ENCODE data around the gene PTPRJ. TPM values are rescaled to one million over a fixed set of nuclear protein-coding genes. Genes with fewer than 3 reads are reported as not detected.

PTPRJ gene
- total and polyA plus RNA-seq, 5 donors from 2014 or later: 13.8 to 81.8 (median 19.0) TPM

DNA sequence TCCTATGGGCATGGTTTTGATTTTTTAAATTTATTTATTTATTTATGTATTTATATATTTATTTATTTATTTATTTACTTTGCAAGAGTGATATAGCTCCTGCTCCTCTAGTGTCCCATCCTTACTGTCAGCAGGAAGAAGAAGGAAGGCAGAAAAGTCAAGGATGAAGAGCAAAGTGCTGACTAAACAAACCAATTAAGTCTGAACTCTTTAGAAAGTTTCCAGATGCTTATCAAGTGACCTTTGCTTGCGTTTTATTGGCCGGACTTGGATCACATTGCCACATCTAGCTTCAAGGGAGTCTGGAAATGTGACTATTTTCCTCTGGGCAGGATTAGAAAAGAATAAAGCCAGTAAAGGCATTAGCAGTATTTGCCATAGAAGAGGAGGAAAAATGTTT lies 227.5 kb downstream of the PTPRJ start:
- peaks cover 38% of the 10 kb centered on the region for H3K27me3 Mint-ChIP-seq
- no peak overlapping the region for H3K27ac Mint-ChIP-seq
- Histone ChIP-seq H3K27me3 (ENCODE audit: control insufficient read depth, insufficient read depth, low read length) (peaks cover 8% of the 10 kb centered on the region), H3K4me1 (ENCODE audit: control insufficient read depth, insufficient read depth, low read length, poor library complexity, severe bottlenecking) (no peaks in the 10 kb centered on the region), H3K9me3 (ENCODE audit: control insufficient read depth in 2 of 2, low read length in 2 of 2) (no peaks in the 10 kb centered on the region), H3K27ac (ENCODE audit: insufficient read depth, low read length, poor library complexity, severe bottlenecking) (no peak overlapping the region), H3K36me3 (ENCODE audit: control insufficient read depth, insufficient read depth, low read length) (no peaks in the 10 kb centered on the region), H3K4me3 (ENCODE audit: low read depth, low read length) (no peak overlapping the region)
- DNase-seq (no peak), ATAC-seq (ENCODE audit: low read depth in 2 of 2) (no peak)
- no peak overlapping the region for H3K4me3 Mint-ChIP-seq
- H3K36me3 Mint-ChIP-seq: no peaks in the 10 kb centered on the region
- H3K4me1 Mint-ChIP-seq: no peaks in the 10 kb centered on the region
- H3K9me3 Mint-ChIP-seq: peaks cover 0 to 11% (median 0%) of the 10 kb centered on the region in 7 donors

DNA sequence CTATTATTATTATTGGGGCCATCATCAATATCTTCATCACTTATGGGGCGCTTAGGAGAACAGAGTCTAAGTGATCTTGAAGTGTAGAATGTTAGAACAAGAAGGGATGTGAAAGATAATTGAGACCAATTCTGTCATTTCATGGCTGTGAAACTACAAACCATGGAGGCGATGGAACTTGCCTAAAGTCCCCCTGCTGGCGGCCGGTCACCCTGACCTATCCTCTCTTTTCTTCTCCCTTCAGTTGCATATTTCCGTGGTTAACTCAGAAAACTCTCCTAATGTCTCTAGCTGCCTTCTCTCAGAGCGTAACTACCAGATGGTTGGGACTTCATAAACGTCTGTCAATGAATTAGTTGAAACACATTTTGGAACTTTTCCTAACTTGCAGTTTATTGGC lies 229.7 kb downstream of the PTPRJ start:
- no peak overlapping the region for H3K27ac ChIP-seq (ENCODE audit: insufficient read depth, low read length, poor library complexity, severe bottlenecking)
- H3K4me3 ChIP-seq (ENCODE audit: low read depth, low read length): no peak overlapping the region
- peaks cover 0 to 8% (median 0%) of the 10 kb centered on the region in 7 donors for H3K9me3 Mint-ChIP-seq
- H3K36me3 ChIP-seq (ENCODE audit: control insufficient read depth, insufficient read depth, low read length): no peaks in the 10 kb centered on the region
- no peak overlapping the region for H3K4me3 Mint-ChIP-seq
- ATAC-seq (ENCODE audit: low read depth in 2 of 2) (no peak), DNase-seq (peak in 1 of 3 donors; percentile 11)
- no peak overlapping the region for H3K27ac Mint-ChIP-seq
- H3K9me3 ChIP-seq (ENCODE audit: control insufficient read depth in 2 of 2, low read length in 2 of 2): no peaks in the 10 kb centered on the region
- no peaks in the 10 kb centered on the region for H3K36me3 Mint-ChIP-seq
- no peaks in the 10 kb centered on the region for H3K4me1 Mint-ChIP-seq
- no peaks in the 10 kb centered on the region for H3K4me1 ChIP-seq (ENCODE audit: control insufficient read depth, insufficient read depth, low read length, poor library complexity, severe bottlenecking)
- peaks cover 27% of the 10 kb centered on the region for H3K27me3 Mint-ChIP-seq
- H3K27me3 ChIP-seq (ENCODE audit: control insufficient read depth, insufficient read depth, low read length): peaks cover 8% of the 10 kb centered on the region

DNA sequence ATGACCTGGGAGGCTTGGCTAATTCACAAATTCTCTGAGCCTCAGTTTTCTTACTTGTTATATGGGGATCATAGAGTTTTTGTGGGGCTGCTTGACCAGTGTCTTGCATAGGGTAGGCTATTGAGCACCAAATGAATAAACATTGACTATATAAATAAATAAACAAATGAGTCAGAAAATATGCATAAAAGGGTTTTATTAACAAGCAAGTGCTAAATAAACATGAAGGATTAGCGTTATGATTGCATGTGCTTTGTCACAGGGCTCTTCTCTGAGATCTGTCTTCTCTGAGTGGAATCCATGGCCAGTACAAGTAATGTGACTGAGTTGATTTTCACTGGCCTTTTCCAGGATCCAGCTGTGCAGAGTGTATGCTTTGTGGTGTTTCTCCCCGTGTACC lies 236.2 kb downstream of the PTPRJ start, which contains the start of gene OR4B1:
Gene OR4B1, plus strand, starts transcription at position 301 of the 400 bp plus-strand sequence. Its CDS starts 0 bp downstream, at position 301.
- no peak within 1 kb of the TSS for H3K27ac Mint-ChIP-seq
- H3K4me3 ChIP-seq (ENCODE audit: low read depth, low read length): no peak within 1 kb of the TSS
- H3K36me3 Mint-ChIP-seq: no peaks in the 10 kb centered on the region
- peaks cover 4% of the 10 kb centered on the region for H3K27me3 ChIP-seq (ENCODE audit: control insufficient read depth, insufficient read depth, low read length)
- H3K27ac ChIP-seq (ENCODE audit: insufficient read depth, low read length, poor library complexity, severe bottlenecking): no peak within 1 kb of the TSS
- no peaks in the 10 kb centered on the region for H3K9me3 ChIP-seq (ENCODE audit: control insufficient read depth in 2 of 2, low read length in 2 of 2)
- peaks cover 0 to 5% (median 0%) of the 10 kb centered on the region in 4 donors for H3K4me1 Mint-ChIP-seq
- no peaks in the 10 kb centered on the region for H3K36me3 ChIP-seq (ENCODE audit: control insufficient read depth, insufficient read depth, low read length)
- H3K9me3 Mint-ChIP-seq: peaks cover 0 to 5% (median 0%) of the 10 kb centered on the region in 7 donors
- ATAC-seq (ENCODE audit: low read depth in 2 of 2): no peak
- H3K27me3 Mint-ChIP-seq: peaks cover 13% of the 10 kb centered on the region
- DNase-seq: no peak
- H3K4me3 Mint-ChIP-seq: no peak within 1 kb of the TSS
- no peaks in the 10 kb centered on the region for H3K4me1 ChIP-seq (ENCODE audit: control insufficient read depth, insufficient read depth, low read length, poor library complexity, severe bottlenecking)

Other genes starting within 250 kb of the PTPRJ start
- 282 TPM for gene FNBP4, start 213.2 kb upstream of the PTPRJ start, total RNA-seq
- 10 to 100 TPM; 27.7 to 43.9 (median 35.6) TPM for gene FNBP4, start 213.2 kb upstream of the PTPRJ start, polyA plus RNA-seq
- 43.0 TPM for gene NUP160, start 132.2 kb upstream of the PTPRJ start, total RNA-seq
- gene NUP160, start 132.2 kb upstream of the PTPRJ start, polyA plus RNA-seq: 10 to 100 TPM; 23.5 to 40.2 (median 24.8) TPM
- not detected for gene OR4B1, start 236.3 kb downstream of the PTPRJ start, total RNA-seq
- gene OR4B1, start 236.3 kb downstream of the PTPRJ start, polyA plus RNA-seq: not detected